Panc1 (cell line): ENCODE data around the gene FBXL19. TPM values are rescaled to one million over a fixed set of nuclear protein-coding genes. Genes with fewer than 3 reads are reported as not detected.

Experiments
- ATAC-seq: fragments of 200-7000 bp; cut with Tn5 transposase; 2 replicates; pipeline ENCODE4 v1.9.1; 2020; ENCODE audit warnings: mild to moderate bottlenecking, moderate library complexity
- BruUV-seq: library from RNA; stranded (reverse); fragments of 400-500 nt; replicated peaks from 2 replicates; lab custom pipeline; 2021; lab: Mats Ljungman, UMichigan
- CTCF ChIA-PET: fragments of 300-600 bp; sonication (Branson Sonifier 250); formaldehyde crosslinking; loops from one replicate; lab custom pipeline; 2022; ENCODE audit warnings: antibody characterized with exemption; lab: Charles Lee
- POLR2A ChIA-PET: fragments of 300-600 bp; sonication (Branson Sonifier 250); formaldehyde crosslinking; loops from one replicate; lab custom pipeline; 2022; ENCODE audit warnings: antibody characterized with exemption; lab: Charles Lee
- DNase-seq: peaks from one replicate; pipeline ENCODE4 v3.0.0-alpha.2; 2010; ENCODE audit warnings: low read depth, low spot score
- H3K27ac ChIP-seq: 2 replicates; pipeline ENCODE4 v1.5.1; 2011; ENCODE audit warnings: mild to moderate bottlenecking, low read length, inconsistent platforms
- H3K27me3 ChIP-seq: fragments of 200-500 bp; sonication (Bioruptor generic); 2 replicates; pipeline ENCODE4 v1.6.0; 2014; ENCODE audit warnings: low read length, inconsistent platforms; ENCODE audit not compliant: control insufficient read depth, insufficient read depth
- H3K36me3 ChIP-seq: fragments of 200-500 bp; sonication (Bioruptor generic); 2 replicates; pipeline ENCODE4 v1.5.1; 2014; ENCODE audit warnings: inconsistent platforms, mild to moderate bottlenecking, low read length, moderate library complexity; ENCODE audit not compliant: control insufficient read depth, insufficient read depth
- H3K4me1 ChIP-seq: 2 replicates; pipeline ENCODE4 v1.5.1; 2011; ENCODE audit warnings: inconsistent platforms, mild to moderate bottlenecking, low read length, moderate library complexity; ENCODE audit not compliant: control insufficient read depth, insufficient read depth
- H3K4me3 ChIP-seq, 2 experiments: 2 replicates each; pipeline ENCODE4 v1.5.1; 2011 to 2012; ENCODE audit warnings: low read depth in 2 of 2, low read length in 2 of 2, mild to moderate bottlenecking in 2 of 2, inconsistent platforms in 1 of 2, moderate library complexity in 1 of 2
- H3K9me3 ChIP-seq: fragments of 200-500 bp; sonication (Bioruptor generic); 2 replicates; pipeline ENCODE4 v1.5.1; 2014; ENCODE audit warnings: low read depth, mild to moderate bottlenecking, inconsistent platforms, low read length, moderate library complexity; ENCODE audit not compliant: control insufficient read depth, insufficient read depth
- POLR2AphosphoS5 ChIP-seq: IDR thresholded peaks from 2 replicates; pipeline ENCODE4 v1.6.1; 2012; ENCODE audit warnings: mild to moderate bottlenecking, low read depth, low read length, moderate library complexity
- SIN3A ChIP-seq: IDR thresholded peaks from 2 replicates; pipeline ENCODE4 v1.6.1; 2012; ENCODE audit warnings: low read depth, mild to moderate bottlenecking, low read length, moderate library complexity, borderline replicate concordance; ENCODE audit not compliant: insufficient read depth
- TCF7L2 ChIP-seq: IDR thresholded peaks from 2 replicates; pipeline ENCODE4 v1.6.1; 2011; ENCODE audit warnings: mild to moderate bottlenecking, low read depth, low read length, inconsistent platforms
- in situ Hi-C: cut with HindIII; loops from 2 replicates; pipeline ENCODE4 v1.10.0; 2016; ENCODE audit warnings: low sequenced_read_pairs, low pct_unique_long_range_greater_than_20kb
- intact Hi-C: fragments of 100-400 bp; cut with micrococcal nuclease; formaldehyde crosslinking; loops from one replicate; pipeline ENCODE4 v1.10.0; 2022; ENCODE audit not compliant: unreplicated experiment
- total RNA-seq: library from RNA; stranded (reverse); gene quantifications from one replicate; pipeline ENCODE4 v1.2.1, GENCODE V29; 2021; ENCODE audit not compliant: unreplicated experiment
- TF ChIP-seq, protein P1 (sequence below), 2 experiments: IDR thresholded peaks; 2 replicates each; pipeline ENCODE4 v1.6.1; 2011 to 2012; ENCODE audit warnings: low read depth in 2 of 2, control low read depth in 1 of 2, low read length in 1 of 2, mild to moderate bottlenecking in 1 of 2, moderate library complexity in 1 of 2; ENCODE audit not compliant: insufficient read depth in 1 of 2
- TF ChIP-seq, protein P2 (sequence below): fragments of 450-650 bp; IDR thresholded peaks from 2 replicates; pipeline ENCODE4 v1.5.1; 2017; ENCODE audit warnings: mild to moderate bottlenecking

The FBXL19 gene
- total RNA-seq, 1 experiment from 2014 or later = 52.3 TPM

- DNase-seq (no peak), ATAC-seq (no peak)
- intact Hi-C loops (no loop called here), in situ Hi-C loops (no loop called here)
- Histone ChIP-seq H3K4me1 (peaks cover 4% of the 10 kb centered on the region), H3K27ac (no peak overlapping the region), H3K4me3 (no peak overlapping the region), H3K36me3 (peaks cover 25% of the 10 kb centered on the region), H3K9me3 (no peaks in the 10 kb centered on the region), H3K27me3 (no peaks in the 10 kb centered on the region)
- POLR2A ChIA-PET = no interaction called here
- TF ChIP-seq, protein P1, sequence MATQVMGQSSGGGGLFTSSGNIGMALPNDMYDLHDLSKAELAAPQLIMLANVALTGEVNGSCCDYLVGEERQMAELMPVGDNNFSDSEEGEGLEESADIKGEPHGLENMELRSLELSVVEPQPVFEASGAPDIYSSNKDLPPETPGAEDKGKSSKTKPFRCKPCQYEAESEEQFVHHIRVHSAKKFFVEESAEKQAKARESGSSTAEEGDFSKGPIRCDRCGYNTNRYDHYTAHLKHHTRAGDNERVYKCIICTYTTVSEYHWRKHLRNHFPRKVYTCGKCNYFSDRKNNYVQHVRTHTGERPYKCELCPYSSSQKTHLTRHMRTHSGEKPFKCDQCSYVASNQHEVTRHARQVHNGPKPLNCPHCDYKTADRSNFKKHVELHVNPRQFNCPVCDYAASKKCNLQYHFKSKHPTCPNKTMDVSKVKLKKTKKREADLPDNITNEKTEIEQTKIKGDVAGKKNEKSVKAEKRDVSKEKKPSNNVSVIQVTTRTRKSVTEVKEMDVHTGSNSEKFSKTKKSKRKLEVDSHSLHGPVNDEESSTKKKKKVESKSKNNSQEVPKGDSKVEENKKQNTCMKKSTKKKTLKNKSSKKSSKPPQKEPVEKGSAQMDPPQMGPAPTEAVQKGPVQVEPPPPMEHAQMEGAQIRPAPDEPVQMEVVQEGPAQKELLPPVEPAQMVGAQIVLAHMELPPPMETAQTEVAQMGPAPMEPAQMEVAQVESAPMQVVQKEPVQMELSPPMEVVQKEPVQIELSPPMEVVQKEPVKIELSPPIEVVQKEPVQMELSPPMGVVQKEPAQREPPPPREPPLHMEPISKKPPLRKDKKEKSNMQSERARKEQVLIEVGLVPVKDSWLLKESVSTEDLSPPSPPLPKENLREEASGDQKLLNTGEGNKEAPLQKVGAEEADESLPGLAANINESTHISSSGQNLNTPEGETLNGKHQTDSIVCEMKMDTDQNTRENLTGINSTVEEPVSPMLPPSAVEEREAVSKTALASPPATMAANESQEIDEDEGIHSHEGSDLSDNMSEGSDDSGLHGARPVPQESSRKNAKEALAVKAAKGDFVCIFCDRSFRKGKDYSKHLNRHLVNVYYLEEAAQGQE (IDR thresholded peaks at IDR 0.05; ENCODE audit: insufficient read depth in 1 of 2, low read depth in 2 of 2, low read length in 1 of 2) = no peak
- BruUV-seq = no TSS peak
- CTCF ChIA-PET = interaction anchor here (0.7 kb wide), 1 partner anchor 11 kb away, joined by 3 read pairs; no protein-coding TSS in a partner anchor
These were observed 40.6 kb downstream of the FBXL19 start for GRCh38 chr16:30963925-30964511.

DNA sequence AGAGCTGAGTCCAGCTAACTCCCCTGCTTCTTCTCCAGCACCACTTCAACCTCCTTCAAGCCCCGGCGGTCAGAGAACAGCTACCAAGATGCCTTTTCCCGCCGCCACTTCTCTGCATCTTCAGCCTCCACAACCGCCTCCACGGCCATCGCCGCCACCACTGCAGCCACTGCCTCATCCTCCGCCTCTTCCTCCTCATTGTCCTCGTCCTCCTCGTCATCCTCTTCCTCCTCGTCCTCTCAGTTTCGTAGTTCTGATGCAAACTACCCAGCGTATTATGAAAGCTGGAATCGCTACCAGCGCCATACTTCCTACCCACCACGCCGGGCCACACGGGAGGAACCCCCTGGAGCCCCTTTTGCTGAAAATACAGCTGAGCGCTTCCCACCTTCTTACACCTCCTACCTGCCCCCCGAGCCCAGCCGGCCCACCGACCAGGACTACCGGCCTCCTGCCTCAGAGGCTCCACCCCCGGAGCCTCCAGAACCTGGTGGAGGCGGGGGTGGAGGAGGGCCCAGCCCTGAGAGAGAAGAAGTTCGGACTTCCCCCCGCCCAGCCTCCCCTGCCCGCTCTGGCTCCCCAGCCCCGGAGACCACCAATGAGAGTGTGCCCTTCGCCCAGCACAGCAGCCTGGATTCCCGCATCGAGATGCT is 41.3 kb downstream of the FBXL19 start:
- no peak for ATAC-seq
- Histone ChIP-seq H3K4me3 (no peak overlapping the region), H3K27me3 (no peaks in the 10 kb centered on the region), H3K4me1 (no peaks in the 10 kb centered on the region), H3K27ac (no peak overlapping the region), H3K9me3 (no peaks in the 10 kb centered on the region), H3K36me3 (peaks cover 26% of the 10 kb centered on the region)
- TF ChIP-seq, protein P2, sequence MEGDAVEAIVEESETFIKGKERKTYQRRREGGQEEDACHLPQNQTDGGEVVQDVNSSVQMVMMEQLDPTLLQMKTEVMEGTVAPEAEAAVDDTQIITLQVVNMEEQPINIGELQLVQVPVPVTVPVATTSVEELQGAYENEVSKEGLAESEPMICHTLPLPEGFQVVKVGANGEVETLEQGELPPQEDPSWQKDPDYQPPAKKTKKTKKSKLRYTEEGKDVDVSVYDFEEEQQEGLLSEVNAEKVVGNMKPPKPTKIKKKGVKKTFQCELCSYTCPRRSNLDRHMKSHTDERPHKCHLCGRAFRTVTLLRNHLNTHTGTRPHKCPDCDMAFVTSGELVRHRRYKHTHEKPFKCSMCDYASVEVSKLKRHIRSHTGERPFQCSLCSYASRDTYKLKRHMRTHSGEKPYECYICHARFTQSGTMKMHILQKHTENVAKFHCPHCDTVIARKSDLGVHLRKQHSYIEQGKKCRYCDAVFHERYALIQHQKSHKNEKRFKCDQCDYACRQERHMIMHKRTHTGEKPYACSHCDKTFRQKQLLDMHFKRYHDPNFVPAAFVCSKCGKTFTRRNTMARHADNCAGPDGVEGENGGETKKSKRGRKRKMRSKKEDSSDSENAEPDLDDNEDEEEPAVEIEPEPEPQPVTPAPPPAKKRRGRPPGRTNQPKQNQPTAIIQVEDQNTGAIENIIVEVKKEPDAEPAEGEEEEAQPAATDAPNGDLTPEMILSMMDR = no peak
- TF ChIP-seq POLR2AphosphoS5 = no peak
- TF ChIP-seq SIN3A = no peak
- no peak for TF ChIP-seq TCF7L2
- TF ChIP-seq, protein P1 (IDR thresholded peaks at IDR 0.05; ENCODE audit: insufficient read depth in 1 of 2, low read depth in 2 of 2, low read length in 1 of 2) = no peak
- BruUV-seq = no TSS peak
- DNase-seq = no peak
- in situ Hi-C loops (no loop called here), intact Hi-C loops (no loop called here)
- ChIA-PET CTCF (interaction anchor here (0.7 kb wide), 1 partner anchor 11 kb away, joined by 3 read pairs; no protein-coding TSS in a partner anchor), POLR2A (no interaction called here)
